Measurements from ENCODE around the gene TUB. TPM values are rescaled to one million over a fixed set of nuclear protein-coding genes. Genes with fewer than 3 reads are reported as not detected.

The TUB gene
- total RNA-seq, 1 donor from 2014 or later, result 5.2 TPM

GRCh38 chr11:8086001-8086479 is 5.0 kb downstream of the TUB start:
- intact Hi-C loops (cut with DNase I), result no loop called here
- TF ChIP-seq CTCF (IDR thresholded peaks at IDR 0.05), result no peak
- H3K27me3 ChIP-seq (ENCODE audit: low read depth), result peaks cover 24% of the 10 kb centered on the region
- H3K36me3 ChIP-seq, result no peaks in the 10 kb centered on the region
- H3K4me3 ChIP-seq, result no peak overlapping the region
- no peak overlapping the region for H3K27ac ChIP-seq
- H3K9me3 ChIP-seq, result no peaks in the 10 kb centered on the region
- no peak for DNase-seq
- peaks cover 5% of the 10 kb centered on the region for H3K4me1 ChIP-seq
- ATAC-seq, result no peak

- H3K27me3 ChIP-seq (ENCODE audit: low read depth), result peaks cover 22% of the 10 kb centered on the region
- no peak for TF ChIP-seq CTCF (IDR thresholded peaks at IDR 0.05)
- no peak overlapping the region for H3K4me3 ChIP-seq
- DNase-seq, result no peak
- H3K36me3 ChIP-seq, result no peaks in the 10 kb centered on the region
- ATAC-seq, result no peak
- no peak overlapping the region for H3K27ac ChIP-seq
- H3K4me1 ChIP-seq, result peaks cover 2% of the 10 kb centered on the region
- no peaks in the 10 kb centered on the region for H3K9me3 ChIP-seq
- intact Hi-C loops (cut with DNase I), result no loop called here
Measured at GRCh38 chr11:8086571-8086970, 5.6 kb downstream of the TUB start.

- no peak for TF ChIP-seq CTCF (IDR thresholded peaks at IDR 0.05)
- no peaks in the 10 kb centered on the region for H3K4me1 ChIP-seq
- peaks cover 16% of the 10 kb centered on the region for H3K27me3 ChIP-seq (ENCODE audit: low read depth)
- H3K4me3 ChIP-seq, result no peak overlapping the region
- DNase-seq, result no peak
- ATAC-seq, result no peak
- no peaks in the 10 kb centered on the region for H3K9me3 ChIP-seq
- H3K27ac ChIP-seq, result no peak overlapping the region
- intact Hi-C loops (cut with DNase I), result no loop called here
- no peaks in the 10 kb centered on the region for H3K36me3 ChIP-seq
Measured at GRCh38 chr11:8087185-8087584, 6.2 kb downstream of the TUB start.

GRCh38 chr11:8087756-8088155 is 6.7 kb downstream of the TUB start:
- H3K9me3 ChIP-seq, result no peaks in the 10 kb centered on the region
- no peak for DNase-seq
- H3K4me1 ChIP-seq, result peaks cover 4% of the 10 kb centered on the region
- H3K27me3 ChIP-seq (ENCODE audit: low read depth), result peaks cover 10% of the 10 kb centered on the region
- no peak overlapping the region for H3K27ac ChIP-seq
- intact Hi-C loops (cut with DNase I), result no loop called here
- ATAC-seq, result no peak
- TF ChIP-seq CTCF (IDR thresholded peaks at IDR 0.05), result no peak
- H3K36me3 ChIP-seq, result no peaks in the 10 kb centered on the region
- H3K4me3 ChIP-seq, result no peak overlapping the region

GRCh38 chr11:8089791-8090510 is 8.9 kb downstream of the TUB start:
- no peaks in the 10 kb centered on the region for H3K9me3 ChIP-seq
- H3K4me1 ChIP-seq, result peaks cover 5% of the 10 kb centered on the region
- DNase-seq, result no peak
- no peak overlapping the region for H3K27ac ChIP-seq
- no peaks in the 10 kb centered on the region for H3K36me3 ChIP-seq
- ATAC-seq, result no peak
- intact Hi-C loops (cut with DNase I), result no loop called here
- no peak overlapping the region for H3K4me3 ChIP-seq
- peaks cover 4% of the 10 kb centered on the region for H3K27me3 ChIP-seq (ENCODE audit: low read depth)
- TF ChIP-seq CTCF (IDR thresholded peaks at IDR 0.05), result no peak
